Tongue (tissue), 2 donors: Measurements from ENCODE around the gene KLHL18. TPM values are rescaled to one million over a fixed set of nuclear protein-coding genes. Genes with fewer than 3 reads are reported as not detected.

ENCODE experiments used
- small RNA-seq: library from RNA; depleted of rRNA; stranded (forward); fragments of <200 nt; gene quantifications from one replicate; pipeline ENCODE3, GENCODE V24; 2014; ENCODE audit warnings: low replicate concordance
- total RNA-seq: library from RNA; depleted of rRNA; stranded (reverse); fragments of >200 nt; gene quantifications from one replicate; pipeline ENCODE4 v1.2.3, GENCODE V29; 2014

KLHL18 gene
- total RNA-seq, 1 donor from 2014 or later = 16.6 TPM

Small RNAs within 50 kb of the gene (small RNA-seq; reads per million reads assigned to genes)
- not detected for gene SNORD13P3

Other genes with a start within 250 kb of the KLHL18 start
- 74.0 TPM for gene SETD2, start 118.8 kb upstream of the KLHL18 start, total RNA-seq
- gene KIF9, start 145 bp upstream of the KLHL18 start, total RNA-seq = 9.1 TPM
- 18.8 TPM for gene PTPN23, start 98.1 kb downstream of the KLHL18 start, total RNA-seq
- 58.6 TPM for gene SCAP, start 193.0 kb downstream of the KLHL18 start, total RNA-seq
- gene ELP6, start 230.8 kb downstream of the KLHL18 start, total RNA-seq = 17.8 TPM